ENCODE results near the gene SFXN1. TPM values are rescaled to one million over a fixed set of nuclear protein-coding genes. Genes with fewer than 3 reads are reported as not detected.

SFXN1 gene
- total and polyA plus RNA-seq, 2 experiments from 2014 or later, result 50.3 to 96.4 TPM

- Histone ChIP-seq H3K27ac (peak overlapping the region; percentile 52), H3K36me3 (ENCODE audit: low read depth) (peaks cover 40% of the 10 kb centered on the region), H3K4me2 (ENCODE audit: unreplicated experiment) (peak overlapping the region; percentile 16), H3K9me2 (ENCODE audit: insufficient read depth) (no peaks in the 10 kb centered on the region), H4K20me1 (ENCODE audit: insufficient read depth) (0 out of 2 replicates have a peak, but pooled peaks cover 3% of the 10 kb centered on the region), H3K9ac (no peak overlapping the region), H2AFZ (no peak overlapping the region), H3K9me3 (ENCODE audit: low read depth) (no peaks in the 10 kb centered on the region), H3K4me1 (ENCODE audit: insufficient read depth) (peaks cover 10% of the 10 kb centered on the region), H3K4me3 (no peak overlapping the region), H3F3A (ENCODE audit: insufficient read depth) (peaks cover 26% of the 10 kb centered on the region; the same call in 1 of the 2 replicates), H3K79me2 (ENCODE audit: insufficient read depth) (no peaks in the 10 kb centered on the region), H3K27me3 (replicated peaks; ENCODE audit: insufficient read depth) (no peaks in the 10 kb centered on the region)
- TF ChIP-seq EZH2 (IDR thresholded peaks at IDR 0.05; ENCODE audit: insufficient read depth, poor library complexity, severe bottlenecking) (no peak), EZH2phosphoT487 (IDR thresholded peaks at IDR 0.05; ENCODE audit: insufficient read depth, low read depth) (no peak)
- no peak for DNase-seq
- 96 to 99% methylated on average over 9 to 10 of the region's 10 CpGs for WGBS, 2 experiments (ENCODE audit: low coverage in 1 of 2, low lambda C conversion rate in 2 of 2, missing lambda C conversion rate in 2 of 2)
- in situ Hi-C loops (cut with MboI), result no loop called here
Measured at GRCh38 chr5:175516933-175517823, 38.8 kb downstream of the SFXN1 start.

- no peak for TF ChIP-seq EZH2 (IDR thresholded peaks at IDR 0.05; ENCODE audit: insufficient read depth, poor library complexity, severe bottlenecking)
- TF ChIP-seq EZH2phosphoT487 (IDR thresholded peaks at IDR 0.05; ENCODE audit: insufficient read depth, low read depth), result no peak
- Histone ChIP-seq H3K36me3 (ENCODE audit: low read depth) (peaks cover 43% of the 10 kb centered on the region), H3F3A (ENCODE audit: insufficient read depth) (peaks cover 26% of the 10 kb centered on the region; the same call in 1 of the 2 replicates), H3K9me3 (ENCODE audit: low read depth) (no peaks in the 10 kb centered on the region), H3K4me1 (ENCODE audit: insufficient read depth) (peaks cover 10% of the 10 kb centered on the region), H3K4me2 (ENCODE audit: unreplicated experiment) (peak overlapping the region; percentile 16), H4K20me1 (ENCODE audit: insufficient read depth) (0 out of 2 replicates have a peak, but pooled peaks cover 3% of the 10 kb centered on the region), H3K27ac (peak overlapping the region; percentile 52), H3K27me3 (replicated peaks; ENCODE audit: insufficient read depth) (no peaks in the 10 kb centered on the region), H3K4me3 (no peak overlapping the region), H2AFZ (no peak overlapping the region), H3K79me2 (ENCODE audit: insufficient read depth) (no peaks in the 10 kb centered on the region), H3K9me2 (ENCODE audit: insufficient read depth) (no peaks in the 10 kb centered on the region), H3K9ac (no peak overlapping the region)
- 58 to 62% methylated on average over 7 of the region's 7 CpGs for WGBS, 2 experiments (ENCODE audit: low coverage in 1 of 2, low lambda C conversion rate in 2 of 2, missing lambda C conversion rate in 2 of 2)
- peak; percentile 87 for DNase-seq
- in situ Hi-C loops (cut with MboI), result no loop called here
Measured at GRCh38 chr5:175517824-175518450, 39.6 kb downstream of the SFXN1 start.

- Histone ChIP-seq H3K4me1 (ENCODE audit: insufficient read depth) (peaks cover 10% of the 10 kb centered on the region), H4K20me1 (ENCODE audit: insufficient read depth) (0 out of 2 replicates have a peak, but pooled peaks cover 3% of the 10 kb centered on the region), H3F3A (ENCODE audit: insufficient read depth) (peaks cover 26% of the 10 kb centered on the region; the same call in 1 of the 2 replicates), H3K36me3 (ENCODE audit: low read depth) (peaks cover 45% of the 10 kb centered on the region), H3K27ac (no peak overlapping the region), H3K4me2 (ENCODE audit: unreplicated experiment) (no peak overlapping the region), H3K9me3 (ENCODE audit: low read depth) (no peaks in the 10 kb centered on the region), H3K9me2 (ENCODE audit: insufficient read depth) (no peaks in the 10 kb centered on the region), H3K9ac (no peak overlapping the region), H2AFZ (no peak overlapping the region), H3K27me3 (replicated peaks; ENCODE audit: insufficient read depth) (no peaks in the 10 kb centered on the region), H3K4me3 (no peak overlapping the region), H3K79me2 (ENCODE audit: insufficient read depth) (no peaks in the 10 kb centered on the region)
- no peak for DNase-seq
- TF ChIP-seq EZH2 (IDR thresholded peaks at IDR 0.05; ENCODE audit: insufficient read depth, poor library complexity, severe bottlenecking) (no peak), EZH2phosphoT487 (IDR thresholded peaks at IDR 0.05; ENCODE audit: insufficient read depth, low read depth) (no peak)
- in situ Hi-C loops (cut with MboI), result no loop called here
- 95% methylated on average over 2 of the region's 2 CpGs for WGBS, 2 experiments (ENCODE audit: low coverage in 1 of 2, low lambda C conversion rate in 2 of 2, missing lambda C conversion rate in 2 of 2)
Measured at GRCh38 chr5:175519006-175519405, 40.6 kb downstream of the SFXN1 start.

- H3K9ac ChIP-seq, result no peak overlapping the region
- in situ Hi-C loops (cut with MboI), result no loop called here
- no peaks in the 10 kb centered on the region for H3K9me2 ChIP-seq (ENCODE audit: insufficient read depth)
- no peaks in the 10 kb centered on the region for H3K9me3 ChIP-seq (ENCODE audit: low read depth)
- no peaks in the 10 kb centered on the region for H3K79me2 ChIP-seq (ENCODE audit: insufficient read depth)
- H3K27me3 ChIP-seq (replicated peaks; ENCODE audit: insufficient read depth), result no peaks in the 10 kb centered on the region
- H3K27ac ChIP-seq, result no peak overlapping the region
- no peak overlapping the region for H2AFZ ChIP-seq
- H3K36me3 ChIP-seq (ENCODE audit: low read depth), result peaks cover 52% of the 10 kb centered on the region
- no peak for DNase-seq
- peaks cover 10% of the 10 kb centered on the region for H3K4me1 ChIP-seq (ENCODE audit: insufficient read depth)
- no peak overlapping the region for H3K4me2 ChIP-seq (ENCODE audit: unreplicated experiment)
- TF ChIP-seq EZH2 (IDR thresholded peaks at IDR 0.05; ENCODE audit: insufficient read depth, poor library complexity, severe bottlenecking), result no peak
- no peak for TF ChIP-seq EZH2phosphoT487 (IDR thresholded peaks at IDR 0.05; ENCODE audit: insufficient read depth, low read depth)
- H3K4me3 ChIP-seq, result no peak overlapping the region
- 0 out of 2 replicates have a peak, but pooled peaks cover 3% of the 10 kb centered on the region for H4K20me1 ChIP-seq (ENCODE audit: insufficient read depth)
- WGBS, 2 experiments (ENCODE audit: low coverage in 1 of 2, low lambda C conversion rate in 2 of 2, missing lambda C conversion rate in 2 of 2), result 86 to 92% methylated on average over 5 of the region's 5 CpGs
- peaks cover 28% of the 10 kb centered on the region; the same call in 1 of the 2 replicates for H3F3A ChIP-seq (ENCODE audit: insufficient read depth)
Measured at GRCh38 chr5:175520321-175520720, 42.0 kb downstream of the SFXN1 start.
